B cell (primary cell): ENCODE data around the gene IRX3. TPM values are rescaled to one million over a fixed set of nuclear protein-coding genes. Genes with fewer than 3 reads are reported as not detected.

ENCODE experiments used
- ATAC-seq: fragments of 200-7000 bp; cut with Tn5 transposase; one replicate; pipeline ENCODE4 v1.10.0; 2021; ENCODE audit warnings: low read depth, mild to moderate bottlenecking, moderate number of reproducible peaks, moderate library complexity
- CTCF ChIA-PET: fragments of 350-600 bp; sonication (Branson Sonifier 250); formaldehyde crosslinking; loops from one replicate; lab custom pipeline; 2021; ENCODE audit warnings: antibody characterized with exemption, inconsistent platforms; lab: Charles Lee
- POLR2A ChIA-PET: fragments of 350-600 bp; sonication (Branson Sonifier 250); formaldehyde crosslinking; loops from one replicate; lab custom pipeline; 2021; ENCODE audit warnings: antibody characterized with exemption; lab: Charles Lee
- DNase-seq: peaks from one replicate; pipeline ENCODE4 v3.0.0; 2013
- H2AFZ ChIP-seq: 2 replicates; pipeline ENCODE4 v1.6.1; 2012; ENCODE audit warnings: mild to moderate bottlenecking, low read depth, low read length; ENCODE audit not compliant: insufficient read depth, poor library complexity, severe bottlenecking
- H3K27ac ChIP-seq, 2 donors: 1 replicate in 1 of 2; 2 replicates in 1 of 2; pipeline ENCODE4 v1.5.1; 2012 to 2013; ENCODE audit warnings: low read length in 2 of 2, mild to moderate bottlenecking in 2 of 2, moderate library complexity in 1 of 2
- H3K27me3 ChIP-seq, 4 experiments: fragments of 200-600 bp in 1 of 4; sonication (generic) in 1 of 4; replicated peaks in 1 of 4; 1 replicate in 2 of 4; 2 replicates in 2 of 4; pipeline versions ENCODE4 v1.6.1 to v1.7.0; 2013 to 2016; ENCODE audit warnings: low read length in 3 of 4, mild to moderate bottlenecking in 2 of 4, mixed read lengths in 1 of 4, moderate library complexity in 1 of 4; ENCODE audit not compliant: insufficient read depth in 4 of 4, control insufficient read depth in 3 of 4; ENCODE audit errors: control extremely low read depth in 1 of 4
- H3K36me3 ChIP-seq, 2 experiments: replicated peaks in 1 of 2; 1 replicate in 1 of 2; 2 replicates in 1 of 2; pipeline versions ENCODE4 v1.6.1 to v1.7.1; 2013; ENCODE audit warnings: low read length in 1 of 2; ENCODE audit not compliant: insufficient read depth in 2 of 2, control insufficient read depth in 1 of 2; ENCODE audit errors: control extremely low read depth in 1 of 2, extremely low read depth in 1 of 2
- H3K4me1 ChIP-seq, 2 donors: fragments of 200-600 bp in 1 of 2; sonication (generic) in 1 of 2; 1 replicate in 1 of 2; 2 replicates in 1 of 2; pipeline versions ENCODE4 v1.5.1 to v1.6.1; 2013 to 2017; ENCODE audit warnings: low read length in 2 of 2; ENCODE audit not compliant: control insufficient read depth in 2 of 2, insufficient read depth in 2 of 2
- H3K4me2 ChIP-seq: replicated peaks from 2 replicates; pipeline ENCODE3; 2012; ENCODE audit warnings: mild to moderate bottlenecking, low read depth, low read length; ENCODE audit not compliant: poor library complexity, severe bottlenecking
- H3K4me3 ChIP-seq, 5 experiments: fragments of 200-600 bp in 1 of 5; sonication (generic) in 1 of 5; 1 replicate in 3 of 5; 2 replicates in 2 of 5; pipeline versions ENCODE4 v1.5.1 to v1.7.0; 2011 to 2016; ENCODE audit warnings: low read length in 4 of 5, mild to moderate bottlenecking in 4 of 5, low read depth in 2 of 5, control low read depth in 1 of 5, moderate library complexity in 1 of 5; ENCODE audit not compliant: insufficient read depth in 1 of 5; ENCODE audit errors: control extremely low read depth in 1 of 5, extremely low read depth in 1 of 5
- H3K79me2 ChIP-seq: fragments of 200-600 bp; sonication (generic); one replicate; pipeline ENCODE4 v1.6.0; 2016; ENCODE audit warnings: low read length; ENCODE audit not compliant: control insufficient read depth, insufficient read depth
- H3K9ac ChIP-seq: fragments of 200-600 bp; sonication (generic); 2 replicates; pipeline ENCODE4 v1.6.1; 2017; ENCODE audit warnings: mild to moderate bottlenecking, low read length, moderate library complexity
- H3K9me3 ChIP-seq, 3 donors: one replicate each; pipeline versions ENCODE4 v1.6.1 to v1.7.1; 2013; ENCODE audit warnings: low read length in 2 of 3; ENCODE audit not compliant: control insufficient read depth in 2 of 3, insufficient read depth in 1 of 3; ENCODE audit errors: control extremely low read depth in 1 of 3
- H4K20me1 ChIP-seq: 2 replicates; pipeline ENCODE4 v1.6.0; 2012; ENCODE audit warnings: mild to moderate bottlenecking, low read length; ENCODE audit not compliant: insufficient read depth, control insufficient read depth, poor library complexity, severe bottlenecking
- H3K27ac Mint-ChIP-seq: one replicate; pipeline ENCODE4 v1.8.0; 2021; ENCODE audit warnings: mixed read lengths
- H3K27me3 Mint-ChIP-seq: one replicate; pipeline ENCODE4 v1.8.0; 2021; ENCODE audit warnings: mixed read lengths
- H3K4me1 Mint-ChIP-seq: one replicate; pipeline ENCODE4 v1.8.0; 2021; ENCODE audit warnings: mixed read lengths
- H3K4me3 Mint-ChIP-seq: one replicate; pipeline ENCODE4 v1.8.0; 2021; ENCODE audit warnings: mixed read lengths
- H3K9me3 Mint-ChIP-seq: one replicate; pipeline ENCODE4 v1.8.0; 2022; ENCODE audit warnings: mixed read lengths; ENCODE audit not compliant: insufficient read depth
- CTCF ChIP-seq: fragments of 200-600 bp; IDR thresholded peaks from one replicate; pipeline ENCODE4 v1.8.0; 2022; ENCODE audit warnings: antibody characterized with exemption, mild to moderate bottlenecking
- EZH2 ChIP-seq: IDR thresholded peaks from 2 replicates; pipeline ENCODE4 v1.6.1; 2012; ENCODE audit warnings: borderline replicate concordance, low read depth, mild to moderate bottlenecking, moderate library complexity, low read length; ENCODE audit not compliant: insufficient read depth, poor library complexity, severe bottlenecking
- WGBS: methylation state at CpG from one replicate; pipeline ENCODE4 v1.1.5; 2013; ENCODE audit warnings: missing lambda C conversion rate; ENCODE audit not compliant: insufficient coverage; 5-methylcytosine and 5-hydroxymethylcytosine counted together
- intact Hi-C: fragments of 100-400 bp; cut with micrococcal nuclease; formaldehyde crosslinking; loops from one replicate; pipeline ENCODE4 v1.10.0; 2022
- polyA plus RNA-seq: library from polyadenylated mRNA; depleted of rRNA; stranded (reverse); fragments of >200 nt; gene quantifications from 2 replicates; pipeline ENCODE4 v1.2.3, GENCODE V29; 2012
- total RNA-seq, 2 donors: library from RNA; stranded (reverse); fragments of 120-200 nt in 1 of 2; gene quantifications; 1 replicate in 1 of 2; 2 replicates in 1 of 2; pipeline versions ENCODE4 v1.2.3 to v1.2.4, GENCODE V29; 2013 to 2022

Gene IRX3
- total and polyA plus RNA-seq, 2 donors (not counting 1 experiment from before 2014, with no cell fraction given) = not detected

- intact Hi-C loops = no loop called here
- H3K4me1 Mint-ChIP-seq = no peaks in the 10 kb centered on the region
- ChIA-PET CTCF (no interaction called here), POLR2A (no interaction called here)
- Histone ChIP-seq H3K36me3 (no peaks in the 10 kb centered on the region), H2AFZ (no peak overlapping the region), H3K79me2 (no peaks in the 10 kb centered on the region), H3K4me1 (no peaks in the 10 kb centered on the region), H3K9ac (no peak overlapping the region), H3K9me3 (peaks cover 0 to 3% (median 0%) of the 10 kb centered on the region in 3 donors), H3K4me2 (no peak overlapping the region), H3K4me3 (no peak overlapping the region), H3K27me3 (no peaks in the 10 kb centered on the region), H3K27ac (no peak overlapping the region), H4K20me1 (no peaks in the 10 kb centered on the region)
- TF ChIP-seq CTCF (no peak), EZH2 (no peak)
- H3K27ac Mint-ChIP-seq = no peak overlapping the region
- 100% methylated on average over 1 of the region's 4 CpGs for WGBS
- no peaks in the 10 kb centered on the region for H3K9me3 Mint-ChIP-seq
- ATAC-seq = no peak
- no peak overlapping the region for H3K4me3 Mint-ChIP-seq
- DNase-seq = no peak
- peaks cover 3% of the 10 kb centered on the region for H3K27me3 Mint-ChIP-seq
Observed at GRCh38 chr16:54313789-54314188, 27.2 kb upstream of the IRX3 start.

DNA sequence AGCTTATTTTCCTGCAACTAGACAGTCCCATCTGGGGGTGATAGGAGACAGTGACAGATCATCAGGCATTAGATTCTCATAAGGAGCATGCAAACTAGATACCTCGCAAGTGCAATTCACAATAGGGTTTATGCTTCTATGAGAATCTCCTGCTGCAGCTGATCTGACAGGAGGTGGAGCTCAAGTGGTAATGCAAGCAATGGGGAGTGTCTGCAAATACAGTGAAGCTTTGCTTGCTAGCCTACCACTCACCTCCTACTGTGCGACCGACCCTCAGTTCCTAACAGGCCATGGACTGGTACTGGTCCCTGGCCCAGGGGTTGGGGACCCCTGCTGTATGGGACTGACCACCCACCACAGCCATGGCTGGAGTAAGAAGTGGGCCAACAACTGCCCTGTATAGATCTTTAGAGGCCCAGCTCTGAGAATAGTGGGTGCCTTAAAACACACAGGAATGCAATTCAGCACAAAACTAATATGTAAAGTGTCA is 26.0 kb upstream of the IRX3 start:
- ChIA-PET POLR2A (no interaction called here), CTCF (no interaction called here)
- Histone ChIP-seq H3K9me3 (peaks cover 0 to 3% (median 0%) of the 10 kb centered on the region in 3 donors), H4K20me1 (no peaks in the 10 kb centered on the region), H3K27me3 (no peaks in the 10 kb centered on the region), H2AFZ (no peak overlapping the region), H3K79me2 (no peaks in the 10 kb centered on the region), H3K9ac (no peak overlapping the region), H3K36me3 (no peaks in the 10 kb centered on the region), H3K4me3 (no peak overlapping the region), H3K4me1 (no peaks in the 10 kb centered on the region), H3K27ac (no peak overlapping the region), H3K4me2 (no peak overlapping the region)
- Mint-ChIP-seq H3K4me3 (no peak overlapping the region), H3K9me3 (no peaks in the 10 kb centered on the region), H3K4me1 (no peaks in the 10 kb centered on the region), H3K27ac (no peak overlapping the region), H3K27me3 (peaks cover 3% of the 10 kb centered on the region)
- DNase-seq (no peak), ATAC-seq (no peak)
- TF ChIP-seq CTCF (no peak), EZH2 (no peak)
- 91% methylated on average over 3 of the region's 3 CpGs for WGBS
- intact Hi-C loops = no loop called here
